MG63 (cell line): ENCODE results near the gene SLC5A10. TPM values are rescaled to one million over a fixed set of nuclear protein-coding genes. Genes with fewer than 3 reads are reported as not detected.
"Not testable (repeated sequence)": the region's sequence is repeated elsewhere in the genome, so short reads cannot be mapped to it uniquely, and the experiment has no call there.

ENCODE experiments used
- DNase-seq: peaks from one replicate; pipeline ENCODE4 v3.0.0-alpha.2; 2020
- H3K27me3 ChIP-seq: fragments of 250-450 bp; sonication (Bioruptor Pico); 2 replicates; pipeline ENCODE4 v1.5.1; 2020; ENCODE audit warnings: mild to moderate bottlenecking, moderate library complexity
- H3K36me3 ChIP-seq: fragments of 250-450 bp; sonication (Bioruptor Pico); 2 replicates; pipeline ENCODE4 v1.5.1; 2020; ENCODE audit warnings: mild to moderate bottlenecking, moderate library complexity
- H3K4me3 ChIP-seq: fragments of 250-450 bp; sonication (Bioruptor Pico); 2 replicates; pipeline ENCODE4 v1.5.1; 2020; ENCODE audit warnings: mild to moderate bottlenecking, moderate library complexity
- H3K9me3 ChIP-seq: fragments of 250-450 bp; sonication (Bioruptor Pico); 2 replicates; pipeline ENCODE4 v1.5.1; 2020; ENCODE audit warnings: mild to moderate bottlenecking, moderate library complexity
- total RNA-seq: library from RNA; depleted of rRNA; stranded (reverse); fragments of >200 nt; shearing (Covaris generic); gene quantifications from 2 replicates; pipeline ENCODE4 v1.2.3, GENCODE V29; 2014; ENCODE audit warnings: low replicate concordance

Gene SLC5A10
- total RNA-seq, 1 experiment from 2014 or later = not detected

DNA sequence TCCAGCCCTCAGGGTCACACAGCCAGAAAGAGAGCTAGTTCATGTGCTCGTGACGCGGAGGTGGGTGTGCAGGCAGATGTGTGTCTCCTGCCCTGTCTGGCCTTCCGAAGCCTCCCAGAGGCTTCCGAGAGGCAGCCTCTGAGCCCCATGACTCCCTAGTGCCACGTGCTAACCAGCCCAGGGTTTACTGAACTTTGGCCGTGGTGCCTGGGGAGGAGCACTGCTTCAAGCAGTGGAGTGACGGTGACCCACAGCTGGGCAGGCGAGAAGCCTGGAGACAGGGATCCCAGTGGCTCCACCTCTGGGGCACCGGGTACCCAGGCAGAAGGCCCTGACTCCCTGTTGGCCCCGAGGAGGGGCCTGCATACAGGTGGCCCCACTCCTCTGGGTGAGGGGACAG is 76.7 kb downstream of the SLC5A10 start:
- not testable (repeated sequence) for H3K4me3 ChIP-seq, H3K36me3 ChIP-seq, H3K27me3 ChIP-seq, DNase-seq, H3K9me3 ChIP-seq

DNA sequence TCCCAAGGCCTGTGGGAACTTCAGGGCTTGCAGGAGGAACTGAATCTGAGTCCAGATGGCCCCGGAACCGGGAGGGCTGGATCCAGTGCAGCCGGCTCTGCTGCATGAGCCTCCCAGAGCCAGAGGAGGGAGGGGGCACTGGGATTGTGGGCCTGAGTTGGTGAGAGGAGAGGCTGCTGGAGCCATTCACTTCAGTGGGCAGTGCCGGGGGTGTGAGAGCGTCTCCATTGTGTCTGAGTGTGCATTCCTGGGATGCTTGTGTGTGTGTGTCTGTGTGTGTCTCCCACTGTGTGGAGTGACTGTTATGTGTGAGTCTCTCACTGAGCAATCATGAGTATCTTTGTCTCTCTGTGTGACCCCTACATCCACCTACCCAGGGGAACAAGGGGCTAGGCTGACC is 77.8 kb downstream of the SLC5A10 start:
- H3K36me3 ChIP-seq, H3K4me3 ChIP-seq, H3K9me3 ChIP-seq, H3K27me3 ChIP-seq, DNase-seq: not testable (repeated sequence)

DNA sequence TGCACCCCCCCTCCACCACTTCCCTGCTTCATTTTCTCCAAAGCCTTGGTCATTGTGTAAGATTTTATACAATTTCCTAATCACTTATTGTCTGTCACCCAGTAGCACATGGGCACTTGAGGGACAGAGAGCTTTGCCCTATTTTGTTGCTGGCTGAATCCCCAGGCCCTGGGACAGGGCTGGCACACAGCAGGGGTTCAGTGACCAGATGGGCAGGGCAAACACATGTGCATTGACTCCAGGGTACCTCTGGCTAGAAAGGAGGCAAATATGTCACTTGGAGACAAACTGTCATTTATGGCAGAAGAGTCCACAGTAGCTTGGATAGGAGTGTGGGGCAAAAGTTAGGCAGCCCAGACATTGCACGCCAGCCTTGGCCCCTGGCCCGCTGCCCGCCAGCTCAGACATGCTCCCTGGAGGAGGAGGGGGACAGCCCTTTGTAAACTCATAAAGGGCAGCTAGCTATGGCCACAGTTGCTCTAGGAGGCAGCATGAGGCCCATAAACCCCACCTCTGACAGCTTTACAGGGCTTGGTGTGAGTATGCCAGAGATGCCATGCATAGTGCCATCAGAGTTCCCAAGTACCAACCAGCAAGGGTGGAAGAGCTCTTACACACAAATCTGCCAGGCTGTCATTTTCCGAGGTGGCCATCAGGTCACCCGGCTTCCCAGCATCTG is 78.9 kb downstream of the SLC5A10 start:
- not testable (repeated sequence) for H3K9me3 ChIP-seq, H3K27me3 ChIP-seq, H3K36me3 ChIP-seq, DNase-seq, H3K4me3 ChIP-seq

DNA sequence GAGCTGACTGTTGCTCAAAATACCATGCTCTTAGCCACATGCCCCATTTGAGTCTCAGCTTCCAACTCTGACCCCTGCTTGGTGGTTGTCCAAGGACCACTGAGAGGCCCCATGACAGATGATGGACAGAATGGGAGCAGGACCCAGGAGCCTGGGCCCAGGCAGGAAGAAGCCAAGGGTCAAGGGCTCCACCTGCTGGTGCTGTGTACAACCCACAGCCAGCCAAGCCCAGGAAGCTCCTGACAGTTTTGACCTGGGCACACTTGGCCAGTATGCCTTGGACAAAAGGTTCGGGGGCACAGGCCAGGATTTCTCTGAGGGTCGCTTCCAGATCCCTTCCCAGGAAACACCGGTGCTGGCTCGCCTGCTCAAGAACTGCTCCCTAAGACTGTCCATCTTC is 79.8 kb downstream of the SLC5A10 start:
- not testable (repeated sequence) for H3K9me3 ChIP-seq, H3K36me3 ChIP-seq, H3K4me3 ChIP-seq, H3K27me3 ChIP-seq
- DNase-seq = peak; percentile 76

DNA sequence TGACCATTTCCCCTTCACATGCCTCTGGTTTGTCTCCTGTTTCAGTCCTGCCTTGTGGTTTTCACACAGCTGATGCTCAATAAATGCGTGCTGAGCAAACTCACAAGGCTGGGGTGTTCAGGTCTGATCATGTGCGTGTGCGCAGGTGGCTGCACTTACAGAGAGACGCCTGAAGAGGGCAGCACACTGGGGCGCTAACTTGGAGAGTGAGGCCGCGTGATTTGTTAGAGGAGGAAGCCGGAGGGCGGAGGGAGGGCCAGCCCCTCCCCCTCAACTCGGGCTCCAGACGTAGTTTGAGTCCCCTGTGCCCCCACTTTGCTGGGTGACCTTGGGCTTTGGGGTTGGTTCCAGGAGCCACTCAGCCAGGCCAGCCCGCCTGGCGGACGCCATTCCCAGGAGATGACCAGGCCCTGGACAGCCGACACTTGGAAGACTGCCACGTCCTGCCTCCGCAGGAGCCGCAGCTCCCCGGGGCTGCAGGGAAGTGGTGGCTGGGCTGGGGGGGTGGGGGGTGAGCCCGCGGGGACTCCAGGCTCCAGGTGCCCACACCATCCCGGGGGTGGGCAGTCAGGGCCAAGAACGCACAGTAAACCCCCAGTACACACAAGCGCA is 80.5 kb downstream of the SLC5A10 start:
- not testable (repeated sequence) for H3K36me3 ChIP-seq, DNase-seq, H3K9me3 ChIP-seq, H3K27me3 ChIP-seq, H3K4me3 ChIP-seq

DNA sequence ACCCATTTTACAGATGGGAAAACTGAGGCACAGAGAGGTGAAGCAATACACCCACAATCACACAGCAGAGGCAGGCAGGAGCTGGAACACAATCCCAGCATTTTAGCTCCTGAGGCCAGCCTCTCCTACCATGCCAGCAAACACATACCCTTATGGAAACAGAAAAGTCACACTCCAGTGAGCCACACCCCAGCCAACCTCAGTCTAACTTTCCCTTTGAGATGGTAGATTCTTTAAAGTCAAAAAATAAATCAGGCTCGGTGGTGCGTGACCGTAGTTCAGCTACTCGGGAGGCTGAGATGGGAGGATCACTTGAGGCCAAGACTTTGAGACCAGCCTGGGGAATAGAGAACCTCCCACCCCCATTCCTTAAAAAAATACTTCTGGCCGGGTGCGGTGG is 84.2 kb downstream of the SLC5A10 start:
- DNase-seq, H3K4me3 ChIP-seq, H3K27me3 ChIP-seq, H3K36me3 ChIP-seq, H3K9me3 ChIP-seq: not testable (repeated sequence)

DNA sequence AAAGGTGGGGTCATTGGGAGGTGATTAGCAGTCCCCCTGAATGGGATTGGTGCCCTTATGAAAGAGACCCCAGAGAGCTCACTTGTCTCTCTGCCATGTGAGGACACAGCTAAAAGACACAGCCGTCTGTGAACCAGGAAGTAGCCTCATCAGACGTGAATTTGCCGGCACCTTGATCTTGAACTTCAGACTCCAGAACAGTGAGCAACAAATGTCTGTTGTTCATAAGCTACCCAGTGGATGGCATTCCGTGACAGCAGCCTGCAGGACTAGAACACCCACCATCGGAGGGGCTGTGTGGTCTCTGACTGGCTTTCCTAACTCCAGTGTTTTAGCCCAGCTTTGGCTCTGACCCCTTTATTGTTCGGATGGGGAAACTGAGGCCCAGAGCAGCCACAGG is 85.6 kb downstream of the SLC5A10 start:
- H3K27me3 ChIP-seq, H3K9me3 ChIP-seq: not testable (repeated sequence)

DNA sequence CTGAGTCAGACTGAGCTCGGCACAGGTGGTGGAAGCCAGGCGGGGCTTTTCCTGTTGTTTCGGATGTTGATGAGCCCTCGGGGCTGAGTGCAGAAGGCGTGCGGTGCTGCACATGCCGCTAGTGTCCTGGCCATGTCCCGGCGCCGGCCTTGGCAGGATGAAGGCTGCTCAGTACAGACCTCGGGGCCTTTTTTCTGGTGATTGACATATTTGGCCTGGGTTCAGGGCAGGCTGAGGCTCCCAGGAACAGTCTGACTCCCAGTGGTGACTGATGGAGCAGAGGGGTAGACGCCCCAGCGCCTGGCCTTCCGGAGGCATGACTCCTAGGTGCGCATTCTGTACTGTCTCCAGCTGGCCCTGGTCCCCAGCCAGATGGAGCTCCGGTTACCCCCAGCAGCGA is 86.0 kb downstream of the SLC5A10 start:
- not testable (repeated sequence) for H3K4me3 ChIP-seq, DNase-seq, H3K36me3 ChIP-seq, H3K27me3 ChIP-seq, H3K9me3 ChIP-seq

More for the DNA sequence above, 85.6 kb downstream of the SLC5A10 start:
- DNase-seq, H3K4me3 ChIP-seq, H3K36me3 ChIP-seq: not testable (repeated sequence)

DNA sequence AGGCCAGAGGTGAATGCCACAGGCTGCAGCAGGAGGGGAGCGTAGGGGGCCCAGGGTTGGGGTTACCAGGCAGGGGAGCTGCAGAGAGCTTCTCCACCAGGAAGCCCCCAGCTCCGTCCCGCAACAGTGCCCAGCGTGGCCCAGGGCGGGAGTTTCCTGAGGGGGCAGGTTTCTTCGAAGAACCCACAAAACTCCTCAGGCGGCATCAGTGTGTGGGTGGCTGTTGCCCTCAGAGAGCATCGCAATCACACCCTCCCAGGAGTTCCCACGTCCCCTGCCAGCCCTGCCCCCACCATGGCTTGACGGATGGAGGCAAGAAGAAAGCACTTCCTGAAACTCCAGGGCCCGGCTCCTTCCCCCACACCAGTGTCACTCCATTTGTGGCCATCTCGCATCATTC is 86.8 kb downstream of the SLC5A10 start:
- H3K27me3 ChIP-seq, H3K9me3 ChIP-seq, H3K4me3 ChIP-seq, DNase-seq, H3K36me3 ChIP-seq: not testable (repeated sequence)

DNA sequence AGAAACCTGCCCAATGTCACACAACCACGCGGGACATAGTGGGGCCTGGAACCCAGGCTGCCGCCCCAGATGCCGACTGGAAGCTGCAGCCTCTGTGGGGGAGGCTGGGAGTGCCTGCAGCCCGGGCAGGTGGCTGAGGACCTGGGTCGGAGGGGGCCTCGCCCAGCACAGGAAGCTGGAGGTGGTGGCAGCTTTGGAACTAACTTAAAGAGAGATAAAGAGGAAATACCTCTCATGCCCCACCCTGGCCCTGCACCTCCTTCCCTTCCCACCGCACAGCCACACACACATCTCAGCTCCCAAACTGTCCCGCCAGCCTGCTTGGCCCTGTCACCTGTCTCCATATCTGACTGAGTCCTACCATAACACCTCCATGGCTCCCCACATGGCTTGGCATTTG is 88.4 kb downstream of the SLC5A10 start:
- H3K27me3 ChIP-seq, H3K4me3 ChIP-seq, DNase-seq, H3K36me3 ChIP-seq, H3K9me3 ChIP-seq: not testable (repeated sequence)

DNA sequence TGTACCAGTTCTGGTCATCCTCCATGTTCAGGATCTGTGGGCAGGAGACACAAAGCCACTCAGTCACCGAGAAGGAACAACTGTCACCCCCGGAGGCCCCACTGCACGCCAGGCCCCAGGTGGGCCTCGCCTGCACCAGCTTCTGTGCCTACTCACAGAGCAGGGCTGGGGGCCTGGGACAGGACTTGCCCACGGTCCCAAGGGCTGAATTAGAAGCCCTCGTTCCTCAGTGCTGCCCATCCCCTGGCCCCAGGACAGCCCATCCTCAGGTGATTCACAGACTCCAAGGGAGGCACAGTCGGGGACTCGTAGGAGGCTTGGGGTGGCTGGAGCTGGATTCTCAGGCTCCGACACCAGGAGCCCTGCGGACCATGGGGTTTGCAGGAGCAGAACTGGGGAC is 89.9 kb downstream of the SLC5A10 start:
- not testable (repeated sequence) for H3K36me3 ChIP-seq, H3K27me3 ChIP-seq, H3K4me3 ChIP-seq, DNase-seq, H3K9me3 ChIP-seq

DNA sequence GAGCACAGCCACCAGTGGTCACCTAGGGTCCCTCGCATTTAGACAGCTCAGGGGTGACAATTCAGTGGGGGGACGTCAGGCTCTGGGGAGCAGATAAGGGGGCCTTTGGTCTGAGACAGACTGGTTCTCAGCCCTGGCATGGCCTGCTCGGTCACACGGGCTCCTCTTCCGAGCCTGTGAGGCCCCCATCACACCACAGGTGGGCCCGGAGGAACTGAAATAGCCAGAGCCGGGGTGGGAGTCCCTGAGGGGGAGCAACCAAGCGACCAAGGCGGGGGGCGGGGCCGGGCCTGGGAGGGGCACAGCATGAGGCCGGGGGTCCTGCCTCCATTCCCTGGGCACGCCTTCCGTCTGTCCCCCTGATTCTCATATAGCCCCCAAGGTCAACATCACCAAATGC is 90.4 kb downstream of the SLC5A10 start:
- not testable (repeated sequence) for H3K4me3 ChIP-seq, H3K27me3 ChIP-seq, H3K36me3 ChIP-seq, DNase-seq, H3K9me3 ChIP-seq

DNA sequence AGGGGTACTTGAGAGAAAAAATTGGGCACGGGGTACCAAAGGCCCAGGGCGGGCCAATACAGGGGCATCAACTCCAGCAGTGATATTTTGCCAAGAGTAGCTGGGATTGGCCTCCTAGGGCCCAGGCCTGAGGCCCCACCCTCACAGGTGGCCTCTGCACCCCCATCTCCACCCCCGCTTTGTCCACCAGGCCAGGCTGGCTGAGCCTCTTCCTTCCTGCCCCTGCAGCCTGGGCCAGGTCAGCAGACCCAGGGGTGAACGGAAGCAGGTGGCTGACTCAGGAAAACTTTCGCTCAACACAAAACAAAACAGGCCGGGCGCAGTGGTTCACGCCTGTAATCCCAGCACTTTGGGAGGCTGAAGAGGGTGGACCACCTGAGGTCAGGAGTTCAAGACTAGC is 91.1 kb downstream of the SLC5A10 start:
- H3K36me3 ChIP-seq, H3K27me3 ChIP-seq, H3K4me3 ChIP-seq, DNase-seq, H3K9me3 ChIP-seq: not testable (repeated sequence)

DNA sequence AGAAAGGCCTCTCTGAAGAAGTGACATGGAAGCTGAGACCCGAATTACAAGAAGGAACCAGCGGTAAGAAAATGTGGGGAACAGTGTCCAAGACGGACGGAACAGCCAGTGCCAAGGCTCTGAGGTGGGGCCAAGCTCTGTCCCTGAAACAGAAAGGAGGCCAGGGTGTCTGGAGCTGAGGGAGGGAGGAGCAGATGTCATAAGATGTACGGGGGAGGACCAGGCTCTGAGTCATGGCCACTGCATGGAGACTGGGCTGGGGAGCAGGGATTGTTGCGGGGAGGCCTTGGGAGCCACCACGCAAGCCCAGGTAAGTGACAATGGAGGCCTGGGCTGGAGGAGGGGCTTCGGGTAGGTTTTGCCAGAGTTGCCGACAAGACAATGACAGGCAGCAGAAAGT is 92.7 kb downstream of the SLC5A10 start:
- not testable (repeated sequence) for H3K27me3 ChIP-seq, H3K9me3 ChIP-seq, H3K36me3 ChIP-seq, H3K4me3 ChIP-seq, DNase-seq

DNA sequence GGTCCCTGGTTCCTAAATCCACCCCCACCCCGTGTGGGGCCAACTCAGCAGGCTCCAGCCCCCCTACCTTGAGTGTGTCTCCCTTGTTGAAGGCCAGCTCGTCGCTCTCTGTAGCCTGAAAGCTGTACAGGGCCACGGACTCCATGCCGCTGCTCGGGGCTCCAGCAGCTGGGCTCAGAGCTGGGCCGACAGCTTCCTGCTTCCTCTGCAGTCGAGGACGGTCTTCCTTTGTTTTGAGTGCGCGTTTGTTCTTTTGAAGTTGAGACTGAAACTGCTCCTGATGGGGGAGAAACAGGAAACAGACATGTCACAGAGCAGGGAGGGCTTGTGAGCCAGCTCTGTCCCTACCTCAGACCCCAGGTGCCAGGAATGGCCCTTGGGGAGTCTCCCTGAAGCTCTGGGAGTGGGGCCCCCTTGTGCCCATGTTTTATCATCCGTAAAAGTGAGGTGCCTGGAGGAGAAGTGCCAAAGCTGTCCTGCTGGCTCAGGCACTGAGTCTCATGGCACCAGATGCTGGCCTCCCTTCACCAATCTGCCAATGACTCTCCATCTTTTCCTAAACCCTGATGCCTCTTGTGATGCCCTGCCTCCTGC is 94.9 kb downstream of the SLC5A10 start, which contains the start of gene GRAP:
GRAP (minus strand) TSS at position 176 of the 594 bp plus-strand sequence; CDS start at position 145, 31 bp downstream.
- not testable (repeated sequence) for DNase-seq, H3K27me3 ChIP-seq, H3K9me3 ChIP-seq, H3K36me3 ChIP-seq, H3K4me3 ChIP-seq

DNA sequence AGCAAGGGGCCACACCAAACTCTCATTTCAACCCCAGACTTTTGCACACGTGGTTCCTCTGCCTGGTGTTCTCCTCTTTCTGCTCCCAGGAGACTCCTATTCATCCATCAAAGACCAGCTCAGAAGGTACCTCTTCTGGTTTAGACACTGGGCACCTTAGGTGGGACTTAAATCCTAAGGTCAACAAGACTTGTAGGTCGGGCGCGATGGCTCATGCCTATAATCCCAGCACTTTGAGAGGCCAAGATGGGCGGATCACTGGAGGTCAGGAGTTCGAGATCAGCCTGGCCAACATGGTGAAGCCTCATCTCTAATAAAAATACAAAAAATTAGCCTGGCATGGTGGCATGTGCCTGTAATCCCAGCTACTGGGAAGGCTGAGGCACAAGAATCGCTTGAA is 95.5 kb downstream of the SLC5A10 start:
- H3K36me3 ChIP-seq, H3K9me3 ChIP-seq, DNase-seq, H3K4me3 ChIP-seq, H3K27me3 ChIP-seq: not testable (repeated sequence)

DNA sequence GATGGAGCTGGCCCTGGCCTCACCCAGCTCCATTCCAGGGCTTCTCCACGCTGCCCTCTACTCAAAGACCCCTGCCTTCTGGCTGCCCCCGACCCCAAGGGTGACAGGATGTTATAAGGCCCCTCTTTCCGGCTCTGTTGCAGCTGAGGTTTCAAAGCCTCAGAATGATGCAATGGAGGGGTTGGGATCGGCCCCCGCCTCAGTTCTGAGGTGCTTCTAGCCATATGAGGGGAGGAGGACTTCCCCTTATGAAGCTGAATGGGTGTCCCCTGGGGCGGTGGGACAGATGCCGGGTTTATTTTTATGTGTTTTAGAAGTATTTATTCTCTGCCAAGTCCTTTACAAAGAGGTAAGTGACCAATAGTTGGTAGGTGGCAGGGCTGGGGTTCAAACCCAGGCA is 96.9 kb downstream of the SLC5A10 start:
- not testable (repeated sequence) for H3K9me3 ChIP-seq, H3K4me3 ChIP-seq, H3K36me3 ChIP-seq, H3K27me3 ChIP-seq, DNase-seq

DNA sequence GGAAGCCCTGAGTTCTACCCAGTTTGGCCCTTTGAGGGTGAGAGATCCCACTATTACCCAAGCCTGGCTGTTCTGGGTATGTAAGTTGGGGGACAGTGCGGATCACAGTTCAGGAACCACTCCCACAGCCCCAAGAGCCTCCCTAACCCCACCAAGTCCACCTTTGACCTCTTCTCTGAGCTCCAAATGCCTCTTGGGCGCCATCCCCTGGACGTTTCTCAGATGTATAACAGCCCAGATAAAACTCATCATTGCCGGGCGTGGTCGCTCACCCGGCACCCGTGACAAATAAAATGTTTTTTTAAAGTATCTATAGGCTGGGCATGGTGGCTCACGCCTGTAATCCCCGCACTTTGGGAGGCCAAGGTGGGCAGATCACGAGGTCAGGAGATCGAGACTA is 103.5 kb downstream of the SLC5A10 start:
- not testable (repeated sequence) for H3K9me3 ChIP-seq, H3K36me3 ChIP-seq

More for the DNA sequence above, 103.5 kb downstream of the SLC5A10 start:
- not testable (repeated sequence) for DNase-seq, H3K4me3 ChIP-seq, H3K27me3 ChIP-seq
